ENCODE data around the gene RNF207.
A peak's percentile ranks its signal among the peaks of the same experiment; 100 is the strongest.

The RNF207 gene

DNA sequence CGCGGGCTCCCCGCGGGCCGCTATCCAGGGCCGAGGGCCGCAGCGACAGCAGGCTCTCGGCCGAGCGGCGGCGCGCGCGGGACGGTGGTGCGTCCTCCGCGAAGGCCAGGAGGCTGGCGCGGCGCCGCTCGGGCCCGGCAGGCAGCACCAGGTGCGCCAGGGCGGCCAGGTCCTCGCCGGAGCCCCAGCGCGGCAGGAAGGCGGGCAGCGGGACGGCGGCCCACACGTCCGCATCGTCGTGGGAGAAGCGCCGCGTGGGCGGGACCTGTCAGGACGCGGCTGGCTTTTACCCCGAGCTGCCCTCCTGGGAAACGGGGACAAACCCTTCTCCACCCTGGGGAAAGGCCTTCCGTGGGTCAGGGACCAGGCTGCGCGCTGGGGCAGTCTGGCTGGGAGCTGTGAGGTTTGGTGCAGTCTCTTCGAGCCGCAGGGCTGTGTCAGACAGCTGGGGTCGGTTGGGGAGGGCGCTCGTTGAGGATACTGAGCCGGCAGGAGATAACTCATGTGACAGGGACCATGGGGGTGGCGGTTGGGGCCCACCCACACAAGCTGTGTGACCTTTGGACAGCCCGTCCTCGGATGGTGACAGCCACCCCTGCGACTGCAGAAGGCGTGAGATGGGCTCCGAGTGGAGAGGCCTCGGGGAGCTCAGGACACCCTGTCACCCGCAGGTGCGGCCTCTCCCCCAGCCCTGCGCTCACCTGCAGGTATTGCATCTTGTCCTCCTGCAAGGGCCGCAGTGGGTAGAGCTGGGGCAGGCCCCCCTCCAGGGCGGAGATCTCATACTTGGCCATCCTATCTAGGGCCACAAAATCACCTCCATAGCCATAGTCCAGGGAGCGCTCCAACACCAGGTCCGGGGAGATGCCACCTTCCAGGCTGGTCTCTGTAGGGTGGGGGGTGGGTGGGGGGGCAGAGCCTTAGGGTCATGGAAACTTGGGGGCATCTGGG lies 44.1 kb downstream of the RNF207 start:
- DNase-seq (ENCODE audit: low spot score) = peak; percentile 42

DNA sequence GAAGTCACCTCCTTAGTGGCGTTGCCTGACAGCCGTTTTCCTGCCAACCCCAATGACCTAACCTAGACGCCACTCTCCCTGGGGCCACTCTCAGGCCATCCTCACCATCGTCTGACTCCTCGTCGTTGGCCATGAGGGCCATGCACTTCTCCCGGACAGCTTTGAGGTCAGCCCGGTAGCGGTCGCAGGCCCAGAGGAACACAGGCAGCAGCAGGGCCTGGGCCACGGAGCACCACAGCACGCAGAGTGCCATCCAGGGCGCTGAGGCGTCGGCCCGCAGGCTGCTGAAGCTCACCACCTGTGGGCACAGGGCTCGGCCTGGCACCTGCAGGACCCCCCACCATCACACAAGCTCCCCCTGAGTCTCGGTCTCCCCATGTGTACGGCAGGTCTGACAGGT lies 45.3 kb downstream of the RNF207 start:
- DNase-seq (ENCODE audit: low spot score) = no peak

DNA sequence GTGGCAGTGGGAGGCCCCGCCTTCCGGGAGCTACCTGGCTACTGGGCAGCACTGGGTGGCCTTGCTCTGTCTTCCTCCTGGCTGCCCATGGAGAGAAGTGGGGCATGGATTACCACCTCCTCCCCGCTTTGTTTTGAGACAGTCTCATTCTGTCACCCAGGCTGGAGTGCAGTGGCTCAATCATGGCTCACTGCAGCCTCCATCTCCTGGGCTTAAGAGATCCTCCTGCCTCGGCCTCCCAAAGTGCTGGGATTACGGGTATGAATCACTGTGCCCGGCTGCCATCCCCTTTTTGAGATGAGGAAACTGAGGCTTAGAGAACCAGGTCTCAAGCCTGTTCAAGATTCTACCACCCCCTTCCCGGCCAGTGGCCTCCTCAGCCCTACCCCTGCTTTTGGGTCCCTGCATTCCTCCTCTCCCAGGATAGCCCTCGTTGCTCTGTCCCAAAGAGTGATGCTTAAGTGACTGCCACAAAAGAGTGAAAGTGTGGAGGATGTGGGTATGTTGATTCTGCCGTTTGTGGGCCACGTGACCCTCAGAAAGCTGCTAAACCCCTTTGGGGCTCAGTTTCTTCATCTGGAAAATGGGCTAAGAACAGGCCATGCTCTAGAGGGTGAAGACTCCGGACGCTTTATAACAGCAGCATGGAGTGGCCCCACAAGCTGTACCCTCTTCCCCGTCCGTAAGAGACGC lies 45.9 kb downstream of the RNF207 start:
- DNase-seq (ENCODE audit: low spot score) = no peak

DNA sequence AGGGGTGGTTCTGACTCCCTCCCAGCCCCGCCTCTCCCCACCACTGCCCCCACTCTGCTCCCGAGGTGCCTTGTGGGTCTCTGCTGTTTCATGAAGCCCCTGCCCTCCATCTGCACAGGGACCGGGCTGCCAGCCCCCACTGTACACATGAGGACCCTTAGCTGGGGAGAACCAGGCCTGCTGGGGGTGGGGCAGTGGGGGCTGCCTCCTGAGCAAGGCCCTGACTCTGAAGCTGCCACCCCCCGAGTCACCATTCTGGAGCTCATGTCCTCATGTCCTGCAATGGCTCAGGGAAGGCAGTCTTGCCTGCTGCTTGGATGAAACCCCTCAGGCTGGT lies 46.4 kb downstream of the RNF207 start:
- no peak for DNase-seq (ENCODE audit: low spot score)

DNA sequence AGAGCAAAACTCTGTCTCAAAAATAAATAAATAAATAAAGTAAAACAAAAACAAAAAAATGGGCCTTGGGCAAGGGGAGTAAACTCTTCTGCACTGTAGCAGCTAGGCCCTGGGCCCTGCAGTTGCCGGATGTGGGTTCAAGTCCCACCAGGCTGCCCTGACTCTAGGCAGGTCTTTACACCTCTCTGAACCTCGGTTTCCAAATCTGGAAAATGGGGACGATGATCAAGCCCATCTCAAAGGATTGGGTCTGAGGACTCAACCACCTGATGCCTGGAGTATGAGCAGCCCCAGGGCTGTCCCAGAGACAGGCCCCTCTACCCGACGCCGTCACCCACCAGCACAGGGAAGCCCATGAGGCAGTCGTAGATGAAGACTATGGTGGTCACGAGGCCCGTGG lies 47.5 kb downstream of the RNF207 start:
- DNase-seq (ENCODE audit: low spot score) = no peak

DNA sequence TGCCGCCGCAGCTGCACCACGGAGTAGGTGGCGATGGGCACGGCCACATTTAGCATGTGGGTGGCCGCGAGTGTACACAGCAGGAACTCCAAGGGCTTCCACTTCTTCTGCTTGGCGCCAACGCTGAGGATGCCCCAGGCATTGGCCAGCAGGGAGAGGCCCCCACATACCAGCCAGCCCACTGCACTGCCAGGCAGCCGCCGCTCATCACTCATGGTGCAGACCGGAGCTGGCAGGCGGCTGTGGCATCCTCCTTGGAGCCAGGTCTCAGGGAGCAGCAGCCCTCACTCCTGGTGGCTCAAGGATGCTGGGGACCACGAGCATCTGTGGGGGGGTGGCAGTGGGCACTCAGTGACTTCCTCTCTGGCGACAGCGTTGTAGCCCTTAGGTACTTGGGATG lies 48.8 kb downstream of the RNF207 start:
- no peak for DNase-seq (ENCODE audit: low spot score)

DNA sequence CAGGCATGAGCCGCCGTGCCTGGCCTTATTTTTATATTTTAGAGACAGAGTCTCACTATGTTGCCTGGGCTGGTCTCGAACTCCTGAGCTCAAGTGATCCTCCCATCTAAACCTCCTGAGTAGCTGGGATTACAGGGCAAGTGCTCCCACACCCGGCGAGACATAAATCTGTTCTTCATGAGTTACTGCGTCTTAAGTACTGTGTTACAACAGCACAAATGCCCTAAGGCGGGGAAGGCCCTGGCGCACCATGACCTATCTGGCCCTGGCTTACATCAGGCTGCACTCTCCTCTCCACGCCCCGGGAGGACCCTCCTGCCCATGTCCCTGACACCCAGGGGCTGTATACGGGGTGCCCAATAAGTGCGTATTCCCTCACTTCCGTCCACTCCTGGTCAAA lies 50.7 kb downstream of the RNF207 start:
- no peak for DNase-seq (ENCODE audit: low spot score)

DNA sequence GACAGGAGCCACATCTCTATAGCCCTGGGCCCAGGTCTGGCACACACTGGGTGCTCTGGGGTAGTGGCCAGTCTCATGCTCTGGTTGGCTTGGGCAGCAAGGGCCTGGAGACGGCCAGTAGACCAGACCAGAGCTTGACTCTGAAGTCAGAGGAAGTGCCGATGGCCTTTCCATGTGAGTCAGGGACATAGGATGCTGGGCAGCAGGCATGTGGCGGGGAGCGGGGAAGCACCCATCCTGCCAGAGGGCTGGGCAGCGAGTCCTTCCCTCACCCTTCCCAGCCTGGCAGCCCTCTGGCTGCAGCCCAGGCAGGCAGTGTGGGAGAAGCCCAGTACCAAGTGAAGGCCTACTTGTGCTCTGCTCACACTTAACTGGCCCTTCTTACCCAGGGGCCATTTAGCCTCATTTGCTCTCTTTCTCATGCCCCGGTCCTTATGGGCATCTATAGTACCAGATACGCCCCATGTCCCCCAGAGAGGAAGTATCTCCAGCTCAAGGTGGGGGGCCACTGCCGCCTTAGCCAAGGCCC lies 51.7 kb downstream of the RNF207 start:
- no peak for DNase-seq (ENCODE audit: low spot score)

DNA sequence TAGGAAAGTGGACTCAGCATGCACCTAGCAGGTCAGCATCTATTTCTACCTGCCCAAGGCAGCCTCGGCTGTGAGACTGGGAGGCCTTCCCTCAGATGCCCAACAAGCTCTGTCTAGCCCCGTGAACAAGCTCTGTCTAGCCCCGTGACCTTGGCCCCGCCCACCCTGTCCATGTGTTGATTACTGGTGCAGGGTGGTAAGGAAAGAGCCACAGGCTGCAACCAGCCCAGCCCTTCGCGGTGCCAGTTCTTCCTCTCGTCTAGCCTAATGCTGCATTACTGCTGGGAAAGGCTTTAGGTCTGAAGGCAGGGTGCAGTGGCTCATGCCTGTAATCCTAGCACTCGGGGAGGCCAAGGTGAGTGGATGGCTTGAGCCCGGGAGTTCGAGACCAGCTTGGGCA lies 52.8 kb downstream of the RNF207 start:
- no peak for DNase-seq (ENCODE audit: low spot score)

DNA sequence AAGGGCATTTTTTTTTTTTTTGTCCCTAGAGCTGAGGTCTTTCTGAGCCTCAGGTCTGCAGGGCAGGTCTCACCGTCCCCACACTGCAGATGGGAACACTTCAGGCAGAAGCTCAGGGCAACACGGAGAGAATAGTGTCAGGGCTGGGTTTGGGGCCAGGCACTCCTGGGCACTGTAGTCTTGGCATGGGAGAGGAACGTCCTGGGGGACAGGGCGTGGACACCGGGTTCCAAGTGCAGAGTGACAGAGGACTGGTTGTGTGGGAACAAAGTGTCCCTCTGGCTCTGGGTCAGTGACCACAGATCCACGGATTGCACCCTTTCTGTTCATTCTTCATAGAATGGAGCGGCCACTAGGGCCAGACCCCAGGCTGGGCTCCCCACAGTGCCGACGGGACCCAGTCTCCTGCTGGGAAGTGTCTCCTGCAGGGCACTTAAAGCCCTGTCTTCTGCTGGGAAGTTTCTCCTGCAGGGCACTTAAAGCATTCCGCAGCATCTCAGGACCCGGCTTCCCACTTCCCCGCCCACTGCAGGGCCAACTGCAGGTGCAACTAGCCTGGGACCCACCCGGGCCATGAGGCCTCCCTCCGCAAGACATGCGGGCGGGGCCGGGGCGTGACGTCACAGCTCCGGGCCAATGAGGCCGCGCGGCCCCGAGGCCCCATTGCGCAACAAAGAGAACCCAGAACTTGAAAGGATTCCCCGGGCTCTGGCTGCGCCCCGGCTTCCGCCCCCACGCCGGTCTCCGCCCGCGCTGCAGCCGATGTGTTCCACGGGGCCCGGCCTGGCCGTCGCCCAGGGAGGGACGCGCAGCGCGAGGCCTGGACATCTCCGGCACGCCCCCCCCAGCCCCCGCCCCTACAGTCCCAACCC lies 53.8 kb downstream of the RNF207 start:
- DNase-seq (ENCODE audit: low spot score) = peak; percentile 86

DNA sequence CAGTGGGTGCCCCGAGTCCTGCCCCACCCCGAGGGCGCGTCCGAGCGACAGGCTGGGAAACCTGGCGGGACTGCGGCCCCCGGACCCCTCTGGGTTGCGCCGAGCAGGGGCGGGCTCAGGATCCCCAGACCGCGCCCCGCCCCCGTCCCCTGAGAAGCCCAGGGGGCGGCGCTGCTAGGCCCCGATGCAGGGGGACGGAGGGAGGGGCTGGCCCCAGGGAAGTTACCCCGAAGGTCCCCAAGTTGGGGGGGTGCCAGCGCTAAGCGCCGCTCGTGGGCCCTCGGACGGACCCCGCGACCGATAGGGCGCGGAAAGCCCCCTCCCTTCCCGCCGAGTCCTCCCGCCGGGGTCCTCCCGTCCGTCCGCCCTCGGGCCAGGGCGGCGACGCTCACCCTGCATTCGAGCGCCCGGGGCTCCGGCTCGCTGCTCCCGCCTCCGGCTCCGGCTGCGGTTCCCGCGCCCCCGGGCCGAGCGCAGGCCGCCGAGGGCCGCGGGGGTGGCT lies 54.6 kb downstream of the RNF207 start:
- peak; percentile 38 for DNase-seq (ENCODE audit: low spot score)

DNA sequence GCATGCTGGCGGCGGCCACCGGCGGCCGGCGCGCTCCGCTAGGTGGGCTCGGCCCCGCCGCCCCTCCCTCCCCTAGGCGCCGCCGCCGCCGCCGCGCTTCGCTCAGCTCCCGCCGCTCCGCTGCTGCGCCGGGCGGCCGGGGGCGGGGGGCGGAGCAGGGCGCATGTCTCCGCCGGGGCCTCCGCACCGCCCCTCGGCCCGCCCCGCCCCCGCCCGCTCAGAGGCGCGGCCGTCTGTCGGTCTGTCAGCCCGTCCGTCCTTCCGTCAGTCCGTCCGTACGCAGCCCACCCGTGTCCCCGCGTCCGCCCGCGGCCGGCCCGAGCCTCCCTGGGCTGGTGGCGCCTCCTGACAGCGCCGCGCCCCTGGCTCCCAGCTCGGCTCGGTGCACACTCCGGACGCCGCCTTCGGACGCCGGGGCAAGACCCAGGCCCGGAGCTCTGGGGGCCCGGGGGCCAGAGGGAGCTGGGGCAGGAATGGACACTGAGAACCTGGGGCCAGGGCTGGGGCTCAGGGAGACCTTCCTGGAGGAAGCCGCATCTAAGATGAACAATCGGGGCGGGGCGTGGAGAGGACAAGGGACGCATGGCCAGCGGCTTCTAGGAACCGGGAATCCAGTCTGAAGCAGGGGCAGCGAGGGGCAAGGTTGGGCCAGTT lies 55.2 kb downstream of the RNF207 start, which contains the start of gene GPR153:
Gene GPR153, minus strand, starts transcription at position 138 of the 654 bp plus-strand sequence. CDS start 6,193 bp downstream, outside the sequence.
- DNase-seq (ENCODE audit: low spot score) = peak; percentile 49

DNA sequence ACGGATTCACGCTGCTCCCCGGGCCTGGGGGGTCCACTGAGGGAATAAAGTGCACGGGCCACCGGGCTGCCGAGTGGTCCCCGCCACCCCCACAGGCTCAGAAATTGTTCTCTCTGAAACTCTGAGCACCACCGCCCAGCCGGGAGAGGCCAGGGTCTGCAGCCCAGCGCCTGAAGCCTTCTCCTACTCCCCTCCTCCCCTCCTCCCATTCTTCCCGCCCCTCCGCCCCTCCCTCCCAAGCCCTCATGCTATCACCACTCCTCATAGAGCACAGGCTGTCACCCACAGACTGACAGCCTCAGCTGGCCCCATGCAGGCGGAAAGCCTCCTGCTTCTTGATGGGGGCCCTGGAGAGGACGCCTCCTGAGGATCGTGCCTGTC lies 55.7 kb downstream of the RNF207 start:
- no peak for DNase-seq (ENCODE audit: low spot score)

DNA sequence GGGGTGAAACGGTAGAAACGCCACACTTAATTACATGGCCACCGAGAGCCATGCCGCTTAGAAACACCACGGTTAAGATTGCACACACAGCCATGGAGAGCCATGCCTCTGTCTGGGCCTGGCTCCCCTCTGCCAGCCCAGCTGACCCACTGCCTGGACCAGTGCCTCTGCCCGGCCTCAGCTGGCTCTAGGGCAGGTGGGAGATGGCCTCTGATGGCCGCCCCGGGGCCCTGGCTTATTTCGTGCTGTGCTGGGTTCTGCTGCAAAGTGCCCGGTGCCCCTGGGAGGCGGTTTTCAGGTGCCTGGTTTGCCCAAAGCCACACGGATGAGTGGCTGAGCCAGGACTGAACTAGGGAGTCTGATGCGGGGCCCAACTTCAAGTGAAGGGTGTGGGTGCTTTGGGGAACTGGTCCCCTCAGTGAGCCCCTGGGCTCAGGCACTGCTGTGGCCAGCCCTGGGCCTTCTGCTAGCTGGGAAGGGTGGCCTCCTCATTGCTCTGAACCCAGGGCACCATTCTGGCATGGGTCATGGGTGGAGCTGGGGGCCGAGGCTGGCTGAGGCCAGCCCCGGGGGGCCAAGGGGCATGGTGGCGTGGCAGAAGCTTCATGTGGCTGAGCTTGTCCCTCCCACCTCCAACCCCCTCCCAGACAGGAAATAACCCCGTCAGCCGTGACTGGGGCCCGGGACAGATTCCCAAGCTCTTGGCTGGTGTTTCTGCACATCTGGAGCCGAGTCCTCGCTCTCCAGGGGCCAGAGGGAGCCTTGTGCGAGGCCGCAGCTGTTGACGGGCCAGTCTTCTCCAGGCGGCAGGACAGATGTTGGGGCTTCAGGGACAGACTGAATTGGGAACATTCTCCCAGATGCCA lies 56.9 kb downstream of the RNF207 start:
- DNase-seq (ENCODE audit: low spot score) = no peak

DNA sequence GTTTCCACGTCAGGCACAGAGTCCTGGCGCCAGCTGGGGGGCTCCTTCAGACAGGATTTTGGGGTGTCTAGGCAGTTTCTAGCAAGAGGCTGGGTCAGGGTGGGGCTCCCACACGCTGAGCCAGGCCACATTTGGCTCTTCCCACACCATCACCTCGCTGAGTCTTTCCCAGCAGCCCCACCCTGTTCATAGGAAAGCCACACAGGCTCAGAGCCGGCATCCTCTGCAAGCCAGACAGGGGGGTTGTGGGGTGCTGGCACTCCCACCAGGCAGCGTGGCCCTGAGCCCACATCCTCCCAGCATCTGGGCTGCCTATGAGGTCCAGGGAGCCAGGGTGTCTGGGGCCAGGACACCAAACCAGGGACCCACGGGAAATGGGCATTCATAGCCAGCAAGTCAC lies 57.8 kb downstream of the RNF207 start:
- no peak for DNase-seq (ENCODE audit: low spot score)

DNA sequence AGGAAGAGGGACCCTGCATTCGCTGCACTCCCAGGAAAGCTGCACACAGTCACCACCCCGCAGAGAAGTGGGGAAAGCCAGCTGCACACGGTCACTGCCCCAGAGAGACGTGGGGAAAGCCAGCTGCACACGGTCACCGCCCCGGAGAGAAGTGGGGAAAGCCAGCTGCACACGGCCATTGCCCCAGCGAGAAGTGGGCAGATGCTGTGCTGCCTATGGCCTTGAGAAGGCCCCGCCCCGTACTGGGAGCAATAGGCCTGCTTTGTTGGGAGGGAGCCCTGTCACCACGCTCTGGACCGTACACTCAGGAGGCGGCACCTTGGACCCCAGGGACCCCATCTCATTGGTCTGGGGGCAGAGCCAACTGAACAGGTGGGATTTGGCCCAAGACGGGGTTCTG lies 59.2 kb downstream of the RNF207 start:
- no peak for DNase-seq (ENCODE audit: low spot score)

DNA sequence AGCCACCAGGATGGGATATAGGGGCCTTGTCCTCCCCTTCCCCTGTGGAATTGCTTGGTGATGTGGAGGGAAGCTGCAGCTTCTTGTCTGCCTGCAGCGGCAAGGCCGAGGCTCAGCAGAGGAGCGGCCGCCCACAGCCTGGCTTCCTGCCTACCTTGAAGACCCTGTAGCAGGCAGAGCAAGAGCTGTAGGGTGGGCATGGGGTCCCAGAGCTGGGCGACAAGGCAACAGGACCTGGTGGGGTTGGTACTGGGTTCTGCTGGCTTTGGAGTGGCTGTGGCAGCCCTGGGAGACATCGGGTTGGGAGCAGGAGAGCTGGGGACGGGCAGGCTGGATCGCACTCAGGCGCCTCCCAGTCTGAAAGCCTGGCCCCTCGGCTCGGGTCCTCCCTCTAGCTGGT lies 60.7 kb downstream of the RNF207 start:
- no peak for DNase-seq (ENCODE audit: low spot score)

DNA sequence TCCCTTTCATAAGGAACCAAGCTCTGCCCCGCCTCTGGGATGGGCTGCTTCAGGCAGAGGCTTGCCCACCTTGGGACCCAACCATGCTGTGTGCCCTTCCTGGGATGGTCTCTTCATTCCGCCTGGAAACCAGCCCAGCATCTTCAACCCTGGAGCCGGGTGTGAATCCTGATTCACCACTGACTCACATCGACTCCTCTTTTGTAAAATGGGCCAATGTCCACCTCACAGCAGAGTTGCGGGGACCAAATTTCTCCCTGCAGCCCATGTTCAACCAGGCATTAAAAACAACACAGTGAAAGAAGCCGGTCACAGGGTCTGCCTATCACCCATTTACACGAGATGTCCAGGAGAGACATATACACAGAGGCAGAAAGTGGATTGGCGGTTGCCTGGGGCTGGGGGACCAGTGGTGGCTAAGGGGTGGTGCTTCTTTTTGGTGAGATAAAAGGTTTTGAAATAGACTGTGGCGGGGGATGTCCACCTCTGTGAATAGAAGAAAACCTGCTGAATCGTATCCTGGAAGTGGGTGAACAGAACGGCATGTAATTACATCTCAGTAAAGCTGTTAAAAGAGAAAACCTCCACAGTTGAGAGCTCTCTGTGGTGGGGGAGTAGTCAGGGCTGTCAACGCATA lies 61.9 kb downstream of the RNF207 start:
- no peak for DNase-seq (ENCODE audit: low spot score)

DNA sequence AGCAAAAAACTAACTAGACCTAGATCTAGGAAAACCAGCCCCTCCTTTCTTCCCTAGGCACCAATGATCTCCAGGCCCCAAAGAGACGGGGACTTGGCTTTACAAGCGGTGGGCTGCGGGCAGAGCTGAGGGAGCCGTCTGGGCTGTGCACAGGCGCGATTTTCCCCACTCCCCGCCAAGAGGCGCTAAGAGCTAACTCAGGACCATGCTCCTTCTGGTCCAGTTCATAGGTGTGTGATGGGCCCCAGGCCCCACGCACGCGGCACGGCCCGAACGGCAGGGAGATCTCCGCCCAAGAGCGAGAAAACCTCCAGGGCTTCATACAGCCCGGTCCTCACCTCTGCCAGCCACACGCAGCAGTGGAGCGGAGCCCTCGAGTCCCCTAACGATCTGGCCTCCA lies 62.5 kb downstream of the RNF207 start:
- DNase-seq (ENCODE audit: low spot score) = no peak

DNA sequence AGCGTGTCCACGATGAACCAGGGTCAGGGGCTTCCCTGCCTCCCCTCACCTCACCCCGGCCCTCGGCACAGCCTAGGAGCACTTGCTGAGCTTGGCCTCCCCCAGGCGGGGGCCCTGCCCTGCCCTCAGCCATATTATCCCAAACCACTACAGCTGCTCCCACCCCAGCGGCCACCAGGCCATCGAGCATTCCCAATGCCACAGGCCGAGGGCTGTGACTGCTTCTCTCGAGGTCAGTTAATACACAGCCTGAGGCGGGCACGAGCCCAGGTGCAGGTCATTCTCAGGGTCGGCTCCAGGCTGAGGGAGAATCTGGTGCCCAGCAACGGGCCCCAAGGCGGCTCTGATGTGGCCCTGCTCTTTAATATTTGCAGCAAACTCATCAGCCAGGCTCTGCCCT lies 63.4 kb downstream of the RNF207 start:
- no peak for DNase-seq (ENCODE audit: low spot score)

Measured in SW480 (cell line).